DMS 273 (cell line): ENCODE data around the gene RSKR.
"Not testable (repeated sequence)": the region's sequence is repeated elsewhere in the genome, so short reads cannot be mapped to it uniquely, and the experiment has no call there.

Experiments
- DNase-seq: peaks from one replicate; lab custom pipeline; 2025; ENCODE audit not compliant: unreplicated experiment; lab: John Stamatoyannopoulos, UW

RSKR gene

DNA sequence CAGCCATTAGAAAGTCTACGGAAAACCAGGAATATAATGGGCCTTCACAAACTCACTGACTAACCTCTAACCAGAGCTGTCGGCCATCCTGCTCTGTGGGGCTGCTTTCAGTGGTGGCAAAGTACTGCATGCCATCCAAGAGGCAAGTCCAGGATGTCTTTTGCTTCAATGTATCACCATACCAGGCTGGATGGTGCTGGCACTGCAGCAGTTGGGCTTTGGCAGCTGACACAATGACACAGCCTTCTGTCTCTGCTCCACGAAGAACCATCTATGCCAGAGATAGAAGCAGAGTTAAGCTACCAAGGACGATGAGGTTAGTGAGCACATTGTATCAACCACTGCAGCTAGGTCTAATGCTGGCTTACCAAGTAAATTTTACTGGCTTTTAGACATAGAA lies 9.7 kb upstream of the RSKR start:
- DNase-seq, result no peak

GRCh38 chr17:28622186-28622585 lies 8.2 kb upstream of the RSKR start:
- DNase-seq, result no peak

DNA sequence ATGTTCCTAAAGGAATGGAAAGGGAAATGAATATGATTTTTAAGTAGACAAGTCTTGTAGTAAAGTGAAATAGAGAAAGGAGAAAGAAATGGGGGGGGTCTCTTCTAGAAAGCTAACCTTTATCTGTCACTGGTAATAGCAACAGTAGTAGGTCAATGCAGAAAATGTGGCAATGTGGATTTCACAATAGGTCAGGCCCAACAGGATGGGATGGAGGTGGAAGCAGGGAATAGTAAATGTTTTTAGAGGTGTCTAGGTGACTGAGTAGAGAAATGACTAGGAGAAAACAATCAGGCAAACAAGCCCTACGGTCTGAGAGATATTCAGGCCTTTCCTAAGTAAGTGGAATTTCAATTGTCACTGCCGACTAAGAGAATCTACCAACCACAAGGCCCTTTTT lies 6.0 kb upstream of the RSKR start:
- DNase-seq, result no peak

- DNase-seq, result no peak
These were observed 4.5 kb upstream of the RSKR start for GRCh38 chr17:28618464-28618863.

DNA sequence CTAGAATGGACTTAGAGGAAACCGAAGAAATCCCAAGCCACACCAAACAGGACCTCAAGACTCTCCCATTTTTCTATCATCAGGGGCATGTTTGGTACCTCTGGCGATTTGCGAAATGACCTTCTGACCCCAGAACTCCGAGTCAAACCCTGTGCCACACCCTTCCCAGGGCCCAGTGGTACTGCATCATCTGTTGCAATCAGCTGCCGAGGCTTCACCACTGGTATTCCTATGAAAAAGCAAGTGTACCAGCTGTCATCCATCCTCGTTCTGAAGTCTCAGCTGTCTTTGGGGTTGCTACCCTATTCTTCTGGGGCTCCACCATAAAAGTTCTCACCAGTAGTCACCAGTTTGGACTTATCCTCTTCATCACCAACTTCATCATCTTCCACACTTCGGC lies 2.3 kb upstream of the RSKR start:
- no peak for DNase-seq

GRCh38 chr17:28615260-28615940 lies 1.4 kb upstream of the RSKR start:
- DNase-seq, result no peak

DNA sequence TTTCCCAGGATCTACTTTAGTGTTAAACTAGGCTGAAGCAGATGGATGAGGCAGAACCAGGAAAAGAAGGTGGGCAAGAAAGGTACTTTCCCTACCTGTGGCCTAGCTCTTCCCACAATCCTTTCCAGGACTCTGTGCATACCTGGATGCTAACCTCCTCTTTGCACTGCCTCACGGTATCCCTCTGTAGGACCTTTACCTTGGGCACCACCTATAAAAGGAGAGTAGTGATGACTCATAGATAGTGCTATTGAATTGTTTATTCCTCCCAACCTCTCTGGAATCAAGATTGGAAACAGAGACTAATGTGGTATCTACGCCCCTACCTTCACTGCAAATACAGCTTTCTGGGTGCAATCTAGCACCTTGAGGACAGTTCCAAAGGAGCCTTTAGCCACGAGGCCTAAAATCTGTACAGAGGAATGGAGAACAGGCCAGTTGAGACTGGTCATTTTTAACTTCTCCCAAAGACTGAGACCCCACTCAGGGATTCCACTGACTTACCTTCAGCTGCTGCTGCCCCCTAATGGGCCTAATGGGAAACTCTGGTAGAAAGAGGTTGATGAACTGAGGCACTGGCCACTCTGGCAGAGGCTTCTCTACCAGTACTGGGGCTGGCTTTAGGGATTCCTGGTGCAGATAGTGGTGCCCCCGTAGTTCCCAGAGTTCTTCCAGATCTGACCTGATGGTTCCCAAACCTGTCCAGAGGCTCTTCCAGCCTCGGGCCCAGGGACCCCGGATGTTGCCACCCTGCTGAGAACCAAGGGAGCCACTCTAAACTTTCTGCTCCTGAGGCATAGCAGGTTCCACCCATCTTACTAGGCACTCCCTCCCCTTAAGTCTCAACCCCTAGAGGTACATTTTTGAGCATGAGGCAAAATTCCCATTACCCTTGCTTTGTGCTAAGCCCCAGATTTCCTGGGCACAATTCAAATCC lies 781 bp downstream of the RSKR start:
- peak; percentile 64 for DNase-seq

GRCh38 chr17:28612531-28612930 lies 1.5 kb downstream of the RSKR start:
- no peak for DNase-seq

- DNase-seq, result no peak
These were observed 3.6 kb downstream of the RSKR start for GRCh38 chr17:28610376-28610775.

DNA sequence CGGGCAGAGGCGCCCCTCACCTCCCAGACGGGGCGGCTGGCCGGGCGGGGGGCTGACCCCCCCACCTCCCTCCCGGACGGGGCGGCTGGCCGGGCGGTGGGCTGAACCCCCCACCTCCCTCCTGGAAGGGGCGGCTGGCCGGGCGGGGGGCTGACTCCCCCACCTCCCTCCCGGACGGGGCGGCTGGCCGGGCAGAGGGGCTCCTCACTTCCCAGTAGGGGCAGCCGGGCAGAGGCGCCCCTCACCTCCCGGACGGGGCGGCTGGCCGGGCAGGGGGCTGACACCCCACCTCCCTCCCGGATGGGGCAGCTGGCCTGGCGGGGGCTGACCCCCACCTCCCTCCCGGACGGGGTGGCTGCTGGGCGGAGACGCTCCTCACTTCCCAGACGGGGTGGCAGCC lies 10.0 kb downstream of the RSKR start:
- not testable (repeated sequence) for DNase-seq

DNA sequence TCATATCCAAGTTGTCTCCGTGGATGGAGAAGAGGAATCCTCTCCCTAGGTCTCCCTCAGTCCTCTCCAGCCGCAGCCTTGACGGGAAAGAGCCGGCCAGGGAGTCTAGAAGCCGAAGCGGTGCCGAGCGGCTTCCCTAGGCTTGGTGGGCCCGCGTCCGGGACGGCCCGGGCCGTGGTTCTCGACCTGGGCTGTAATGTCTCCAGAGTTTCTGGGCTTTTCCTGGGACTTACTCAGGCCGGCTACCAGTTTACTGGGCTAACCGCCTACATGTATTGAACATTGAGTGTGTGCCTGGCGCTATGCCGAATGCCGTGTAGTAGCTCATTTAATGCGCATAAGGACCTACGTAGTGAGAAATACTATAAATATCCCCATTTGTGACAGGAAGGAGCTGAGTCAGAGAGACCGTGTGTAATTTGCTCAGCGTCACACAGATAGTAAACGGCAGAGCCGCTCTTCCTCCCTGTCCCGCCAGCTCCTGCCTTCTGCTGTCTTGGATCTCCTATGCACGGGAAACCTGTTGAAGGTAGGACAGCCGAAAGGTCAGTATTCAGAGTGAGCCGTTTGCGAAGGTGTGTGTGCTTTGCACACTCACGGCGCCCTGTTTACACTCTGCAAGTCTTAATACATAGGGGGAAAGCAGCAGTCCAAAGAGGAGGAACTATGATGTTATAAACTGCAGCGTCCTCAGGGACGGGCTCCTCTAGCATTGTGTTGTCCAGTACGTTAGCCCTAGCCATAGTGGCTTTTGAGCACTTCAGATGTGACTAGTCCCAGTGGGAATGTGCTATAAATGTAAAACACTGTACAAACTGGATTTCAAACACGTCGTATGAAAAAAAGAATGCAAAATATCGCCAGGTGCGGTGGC lies 14.4 kb downstream of the RSKR start:
- DNase-seq, result peak; percentile 91

DNA sequence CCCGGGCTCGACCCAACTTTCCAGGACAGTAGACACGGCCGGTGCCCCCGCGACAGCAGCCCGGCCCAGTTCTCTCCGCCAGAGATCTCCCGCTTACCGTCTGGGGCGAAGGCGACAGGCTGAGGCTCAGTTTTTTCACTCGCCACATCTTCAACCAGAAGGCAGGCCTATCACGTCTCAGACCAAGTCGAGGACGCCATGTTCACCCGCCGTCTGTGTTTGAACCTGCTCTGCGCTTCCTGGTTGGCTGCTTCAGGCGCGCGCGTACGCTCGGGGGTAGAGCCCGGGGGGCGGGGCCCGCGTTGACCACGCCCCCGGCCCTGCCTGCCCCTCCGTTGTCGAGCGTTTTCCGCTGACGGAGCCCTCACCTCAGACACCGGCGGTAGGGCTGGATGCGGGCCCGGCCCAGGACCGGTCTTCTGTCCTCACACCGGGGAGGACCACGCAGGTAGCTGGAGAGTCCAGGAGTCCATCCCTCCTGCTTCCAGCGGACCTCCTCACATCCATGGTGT lies 15.1 kb downstream of the RSKR start, which contains the start of gene SPAG5:
TSS of gene SPAG5 (minus strand) at position 227 of the 512 bp plus-strand sequence. CDS start at position 148, 79 bp downstream.
- peak; percentile 98 for DNase-seq

DNA sequence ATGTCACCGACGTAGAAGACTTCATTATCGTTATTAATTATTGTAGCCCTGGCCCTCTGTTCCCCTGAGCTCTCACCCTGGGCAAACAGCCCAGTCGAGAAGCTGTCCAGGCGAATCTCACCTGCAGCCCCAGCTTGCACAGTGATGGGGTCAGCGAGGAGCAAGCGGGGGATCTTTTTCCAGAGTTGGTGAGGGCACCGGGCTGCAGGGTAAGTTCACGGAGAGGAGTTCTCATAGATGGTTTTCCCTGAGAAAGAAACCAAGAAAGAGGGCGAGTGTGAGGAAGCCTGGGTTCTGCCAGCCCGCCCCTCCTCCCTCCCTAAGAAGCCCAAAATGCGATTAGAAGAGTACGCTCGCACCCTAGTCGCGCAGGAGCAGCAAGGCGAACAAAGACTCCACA lies 15.6 kb downstream of the RSKR start:
- DNase-seq, result no peak

DNA sequence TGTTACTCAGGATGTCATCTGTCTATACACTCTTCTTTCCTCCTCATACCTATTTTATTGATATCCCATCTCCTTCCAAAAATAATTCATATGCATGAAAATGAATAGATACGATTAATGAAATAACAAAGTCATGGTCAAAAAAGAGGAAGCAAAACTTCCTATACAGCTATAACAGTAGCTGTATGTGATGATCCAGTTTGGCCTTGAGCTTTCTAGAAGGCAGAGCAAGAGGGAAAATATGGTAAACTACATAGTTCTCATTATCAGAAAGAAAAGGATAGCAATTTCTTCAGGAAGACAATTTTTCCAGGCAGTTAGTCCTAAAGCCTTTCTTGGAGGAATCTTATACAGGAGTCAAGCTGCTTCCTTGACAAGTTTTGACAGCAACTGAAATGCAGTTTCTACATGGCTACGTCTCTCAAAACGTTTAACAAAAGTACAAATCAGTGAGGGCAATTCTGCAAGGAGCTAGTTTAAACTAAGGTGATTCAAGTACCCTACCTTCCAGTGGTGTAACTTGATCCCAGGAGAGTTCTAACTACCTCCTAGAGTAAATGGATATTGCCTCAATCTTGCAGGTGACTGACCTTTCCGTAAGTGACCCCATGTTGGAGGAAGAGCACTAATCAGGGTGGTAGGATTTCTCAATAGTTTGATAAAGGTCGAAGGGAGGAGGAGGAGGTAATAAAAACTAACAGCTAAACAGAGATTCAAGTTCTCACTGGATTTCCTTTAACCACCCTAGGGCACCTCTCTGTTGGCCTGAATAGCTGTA lies 16.2 kb downstream of the RSKR start:
- DNase-seq, result no peak

DNA sequence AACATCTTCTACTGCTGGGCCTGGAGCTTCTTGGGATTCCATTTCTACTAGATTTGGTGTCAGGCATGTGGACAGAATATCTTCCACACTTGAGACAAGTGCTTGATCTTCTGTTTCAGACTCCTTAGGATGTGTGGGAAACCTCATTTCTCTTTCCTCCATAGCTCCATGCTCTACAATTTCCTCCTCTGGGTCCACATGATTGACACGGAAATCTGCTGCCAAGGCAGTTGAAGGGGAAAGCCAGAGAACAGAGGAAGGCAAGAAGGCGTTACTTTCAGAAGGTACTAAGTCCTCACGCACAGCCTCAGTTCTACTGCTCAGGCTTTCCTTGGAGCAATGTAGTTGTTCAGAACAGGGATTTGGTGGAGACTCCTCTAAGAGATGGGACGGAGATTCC lies 21.7 kb downstream of the RSKR start:
- DNase-seq, result no peak

DNA sequence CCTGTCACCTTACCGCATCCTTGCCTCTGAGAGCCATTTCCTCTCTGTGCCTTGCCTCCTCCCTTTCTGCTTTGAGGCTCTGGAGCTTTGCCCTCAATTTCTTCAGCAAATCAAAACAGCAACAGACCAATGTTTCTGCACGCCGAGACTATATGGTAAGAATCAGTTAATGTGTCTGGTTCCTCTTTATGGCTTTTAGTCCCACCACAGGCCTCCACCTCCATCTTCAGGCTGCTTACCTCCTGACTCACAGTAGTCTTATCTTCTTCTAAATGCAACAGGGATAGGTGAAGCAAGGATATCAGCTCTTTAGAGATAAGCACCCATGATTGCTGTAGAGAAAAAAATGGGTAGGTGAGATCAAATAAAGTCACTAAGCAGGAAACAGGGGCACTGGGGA lies 28.1 kb downstream of the RSKR start:
- no peak for DNase-seq

DNA sequence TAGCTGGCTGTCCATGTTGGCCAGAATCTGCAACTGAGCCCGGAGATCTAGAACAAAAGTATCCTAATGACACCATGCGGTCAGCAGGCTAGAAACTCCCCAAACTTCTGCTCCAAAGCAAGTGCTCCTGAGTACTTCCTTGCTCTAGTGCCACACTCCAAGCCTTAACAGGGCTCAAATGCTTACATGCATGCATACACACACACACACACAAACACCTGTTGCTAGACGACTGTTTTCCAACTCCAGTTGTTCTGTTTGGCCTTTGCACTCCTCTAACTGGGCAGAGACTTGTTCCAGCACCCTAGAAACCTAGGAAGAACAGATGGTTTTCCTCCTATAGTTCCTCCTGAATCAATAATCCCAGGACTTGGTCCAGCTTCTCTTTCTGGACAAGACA lies 29.6 kb downstream of the RSKR start:
- no peak for DNase-seq

GRCh38 chr17:28582513-28582912 lies 31.5 kb downstream of the RSKR start:
- no peak for DNase-seq

GRCh38 chr17:28580959-28581358 lies 33.0 kb downstream of the RSKR start:
- no peak for DNase-seq

DNA sequence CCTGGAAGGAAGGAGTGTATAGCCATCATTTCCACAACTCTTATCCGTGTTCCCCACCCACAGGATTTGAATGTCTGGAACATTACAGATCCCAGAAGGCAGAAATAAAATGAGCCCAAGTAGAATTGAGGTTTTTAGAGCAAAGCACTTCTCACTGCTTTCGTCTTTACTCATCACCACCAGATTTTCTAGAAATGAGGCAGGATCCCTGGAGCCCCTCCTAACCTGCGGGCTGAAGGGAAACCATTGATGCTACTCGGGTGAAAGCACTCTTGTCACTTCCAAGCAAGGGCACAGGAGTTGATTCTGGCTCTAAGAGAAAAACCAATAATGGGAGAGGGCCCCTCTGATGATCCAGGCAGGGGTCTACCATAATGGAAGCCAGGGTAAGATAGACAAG lies 34.5 kb downstream of the RSKR start:
- DNase-seq, result no peak
